ENCODE measurements around the gene KAZN.

Gene KAZN

DNA sequence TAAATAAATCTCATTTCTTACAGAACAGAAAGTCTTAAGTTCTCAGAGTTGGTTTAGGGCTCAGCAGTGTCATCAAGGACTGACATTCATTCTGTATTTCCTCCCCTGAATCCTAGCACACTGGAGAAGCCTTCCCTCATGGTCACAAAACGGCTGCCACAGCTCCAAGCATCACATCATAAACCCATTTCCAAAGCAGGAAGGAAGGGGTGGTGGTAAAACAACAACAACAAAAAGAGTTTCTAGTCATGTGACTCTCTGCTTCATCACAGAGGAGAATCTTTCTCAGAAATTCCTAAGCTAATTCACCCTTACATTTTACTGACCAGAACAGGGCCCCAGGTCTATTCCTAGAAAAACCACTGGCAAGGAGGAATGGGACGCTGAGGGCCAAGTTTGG is 210.3 kb downstream of the KAZN start:
- no peak for DNase-seq

DNA sequence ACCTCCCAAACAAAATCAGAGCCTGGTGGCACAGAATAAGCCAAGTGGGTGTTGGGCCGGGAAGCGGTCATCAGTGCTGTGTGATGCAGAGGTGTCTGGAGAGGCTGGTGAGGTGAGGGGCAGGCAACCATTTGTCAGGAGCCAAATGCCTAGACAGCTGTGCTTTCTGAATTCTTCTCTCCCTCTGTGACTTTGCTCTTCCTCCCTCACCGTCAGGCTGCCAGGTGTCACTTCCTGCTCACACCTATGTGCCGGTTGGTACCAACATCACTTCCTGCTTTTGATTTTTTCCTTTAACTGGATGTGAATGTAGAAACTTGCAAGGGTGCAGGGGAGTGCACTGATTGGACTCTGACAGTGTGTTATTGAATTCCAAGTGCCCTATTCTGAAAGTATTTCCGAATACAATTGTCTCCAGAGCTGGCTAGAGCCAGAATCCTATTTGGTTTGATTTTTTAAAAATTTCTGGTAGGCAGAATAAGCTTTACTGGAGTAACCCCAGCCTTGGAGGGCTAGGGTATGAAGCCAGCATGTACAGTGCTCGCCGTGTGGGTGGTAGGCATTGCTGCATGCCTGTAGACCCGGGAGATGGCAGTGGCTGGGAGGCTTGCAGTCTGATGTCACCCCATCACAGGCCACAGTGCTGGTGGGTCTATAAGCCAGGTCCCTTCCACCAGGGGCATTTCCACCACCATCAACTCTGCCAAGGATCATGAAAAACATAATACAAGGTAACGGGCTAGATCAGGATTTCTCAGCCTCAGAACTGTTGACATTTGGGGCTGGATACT is 210.9 kb downstream of the KAZN start:
- DNase-seq: no peak

DNA sequence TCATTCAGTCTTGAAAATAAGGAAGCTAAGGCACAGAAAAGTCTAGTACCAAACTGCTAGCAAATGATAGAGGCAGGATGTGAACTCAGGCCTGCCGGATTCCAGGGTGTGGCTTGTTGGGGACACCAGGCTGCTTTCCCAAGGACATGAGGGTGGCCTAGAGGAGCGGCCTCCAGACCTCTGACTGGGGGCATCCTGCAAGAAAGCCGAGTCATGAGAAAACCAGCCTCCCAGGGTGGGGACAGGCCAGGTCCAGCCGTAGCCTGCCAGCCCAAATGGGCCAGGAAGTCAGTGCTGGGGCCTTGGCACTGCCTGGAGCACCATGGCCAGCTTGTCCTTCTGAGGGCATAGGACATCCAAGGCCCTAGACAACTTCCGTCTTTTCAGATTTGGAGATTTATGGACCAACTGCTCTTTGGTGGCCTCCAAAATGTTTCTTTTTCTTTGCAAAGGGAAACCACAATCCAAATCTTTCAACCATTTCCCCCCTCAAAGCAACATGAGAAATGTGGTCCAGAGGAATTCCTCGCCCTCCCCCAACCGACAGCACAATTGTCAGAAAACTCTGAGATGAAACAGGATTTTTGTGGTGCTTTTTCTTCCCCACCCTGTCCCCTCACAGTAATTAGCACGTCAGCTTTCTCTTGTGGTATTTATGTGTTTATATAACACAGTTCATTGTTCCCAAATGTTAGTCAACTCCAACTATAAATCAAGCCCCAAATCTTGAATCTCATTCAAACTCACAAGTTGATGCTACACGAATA is 212.3 kb downstream of the KAZN start:
- no peak for DNase-seq

DNA sequence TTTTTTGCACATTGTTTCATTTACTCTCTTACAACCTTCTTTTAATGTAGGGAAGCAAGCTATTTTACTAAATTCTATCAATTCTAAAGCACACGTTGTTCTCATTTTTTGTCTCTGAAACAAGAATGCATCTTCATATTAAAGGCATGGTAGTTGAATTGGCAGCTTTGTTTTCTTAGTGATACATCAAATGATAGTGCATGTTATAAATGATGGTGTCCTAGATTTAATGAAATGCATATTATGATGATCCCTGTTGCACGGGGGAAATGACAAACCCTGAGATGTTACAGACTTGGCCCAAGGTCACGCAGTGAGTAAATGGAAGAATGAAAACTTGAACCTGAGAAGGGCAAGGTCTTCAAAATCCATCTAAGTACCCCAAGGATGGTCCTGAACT is 213.1 kb downstream of the KAZN start:
- DNase-seq: no peak

DNA sequence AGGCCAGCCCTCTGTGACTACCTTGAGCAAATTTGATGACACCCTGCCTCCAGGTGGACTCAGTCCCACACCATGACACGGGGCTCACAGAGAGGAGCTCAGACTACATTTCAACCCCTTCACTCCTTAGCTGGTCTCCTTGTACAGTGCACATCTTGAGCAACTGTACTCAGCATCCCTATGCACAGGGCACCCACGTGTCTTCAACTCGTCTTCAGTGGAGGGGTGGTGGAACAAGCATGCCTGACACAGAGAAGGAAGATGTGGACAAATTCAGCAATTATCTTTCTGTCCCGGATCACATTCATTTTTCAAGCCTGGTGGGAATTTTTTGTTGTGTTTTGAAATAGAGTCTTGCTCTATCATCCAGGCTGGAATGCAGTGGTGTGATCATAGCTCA is 213.7 kb downstream of the KAZN start:
- no peak for DNase-seq

DNA sequence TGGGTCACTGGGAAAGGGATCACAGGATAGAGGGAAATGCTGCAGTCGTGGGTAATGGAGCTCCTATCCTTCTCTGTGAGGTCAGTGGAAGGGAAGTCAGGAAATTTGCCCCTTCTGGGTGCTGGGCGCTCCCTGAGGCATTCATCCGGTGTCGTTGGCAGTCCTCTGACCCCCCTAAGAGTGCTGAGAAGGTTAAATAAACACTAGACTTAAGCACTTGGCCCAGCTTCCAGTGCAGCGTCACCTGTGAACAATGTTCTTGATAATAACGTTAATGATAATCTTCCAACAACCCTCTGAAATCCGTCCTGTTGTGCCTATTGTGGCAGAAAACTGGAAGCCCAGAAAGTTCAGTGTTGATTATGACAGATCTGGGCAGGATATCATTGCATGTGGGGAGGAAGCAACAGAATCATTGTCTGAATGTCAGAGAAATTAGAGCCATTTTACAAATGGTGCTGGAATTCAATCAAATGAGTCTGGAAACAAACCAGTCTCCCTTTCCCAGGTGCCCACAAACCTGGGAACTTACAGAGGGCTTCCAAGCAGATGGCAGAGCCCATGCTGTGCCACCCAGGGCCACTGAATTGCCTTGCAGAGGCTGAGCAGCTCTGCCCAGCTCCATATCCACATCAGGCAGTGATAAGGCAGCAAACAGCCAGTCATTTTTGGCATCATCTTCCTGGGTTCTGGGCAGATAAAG is 216.8 kb downstream of the KAZN start:
- DNase-seq: no peak

DNA sequence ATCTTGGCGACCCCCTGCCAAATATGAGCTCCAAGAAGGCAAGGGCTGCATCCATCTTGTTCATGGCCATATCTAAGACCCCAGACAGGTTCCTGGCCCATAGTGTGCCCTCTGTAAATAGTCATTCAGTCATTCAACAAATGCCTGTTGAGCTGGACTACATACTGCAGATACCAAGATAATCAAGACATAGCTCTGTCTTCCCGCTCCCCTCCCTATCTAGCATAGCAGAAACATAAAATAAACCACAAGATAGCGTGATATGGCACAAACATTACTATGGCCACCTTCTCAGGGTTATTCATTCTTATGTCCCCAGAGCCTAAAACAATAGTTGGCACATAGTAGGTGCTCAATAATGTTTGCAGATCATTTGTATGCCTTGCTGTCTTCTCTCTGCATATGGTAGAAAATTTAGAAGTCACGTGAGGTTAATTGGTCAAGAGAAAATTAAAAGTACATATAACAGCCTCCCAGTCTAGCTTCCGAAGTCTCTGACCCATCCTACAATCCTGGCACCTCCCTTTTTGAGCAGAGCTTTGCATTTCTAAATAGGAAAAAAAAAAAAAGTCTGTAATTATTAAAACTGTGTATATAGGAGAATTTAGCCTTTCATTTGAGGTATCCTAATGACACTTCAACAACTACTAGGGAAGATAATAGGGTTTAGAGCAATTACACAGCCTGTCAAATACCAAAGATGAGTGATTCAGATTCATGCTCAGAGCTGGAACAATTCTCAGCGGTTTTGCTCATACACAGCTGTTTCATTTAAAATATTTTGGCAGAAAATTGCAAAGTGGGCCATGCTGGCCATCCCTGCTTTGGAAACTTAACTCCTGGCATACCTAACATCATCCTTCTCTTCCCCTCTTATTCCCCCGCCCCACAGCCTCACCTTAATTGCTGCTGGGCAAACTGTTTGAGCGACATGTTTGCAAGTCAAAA is 219.0 kb downstream of the KAZN start:
- no peak for DNase-seq

DNA sequence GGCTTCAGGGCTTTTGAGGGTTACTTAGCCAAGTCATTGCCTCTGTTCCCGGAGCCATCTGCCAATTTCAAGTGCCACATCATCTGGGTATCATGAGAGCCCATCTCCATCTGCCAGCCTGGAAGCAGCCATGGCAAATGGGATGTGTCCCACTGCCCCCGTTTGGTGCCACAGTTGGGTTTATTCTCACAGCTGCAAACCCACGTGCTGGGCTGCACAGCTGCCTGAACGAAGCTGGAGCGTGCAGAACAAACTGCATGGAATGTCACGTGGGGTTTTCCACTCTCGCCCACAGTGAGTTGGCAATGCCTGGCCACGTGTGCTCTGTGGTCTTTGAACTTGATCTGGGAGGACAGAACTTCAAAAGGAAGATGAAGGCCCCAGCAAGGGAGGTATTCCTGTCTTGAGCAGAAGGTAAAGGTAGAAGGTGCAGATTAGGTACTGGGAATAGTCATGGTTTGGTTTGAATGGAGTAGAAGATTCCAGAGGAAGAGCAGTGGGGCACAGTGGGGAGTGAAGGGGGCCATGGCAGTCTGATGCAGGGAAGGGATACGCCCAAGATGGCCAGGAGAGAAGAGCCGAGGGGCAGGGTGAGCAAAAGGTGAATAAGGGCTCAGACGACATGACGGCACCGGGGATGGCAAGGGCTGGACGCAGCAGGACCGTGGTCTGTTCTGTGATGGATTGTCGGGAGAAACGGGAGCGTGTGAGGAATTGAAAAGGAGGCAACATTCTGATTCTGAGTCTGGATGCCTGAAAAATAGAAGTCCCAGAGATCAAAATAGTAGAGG is 222.0 kb downstream of the KAZN start:
- no peak for DNase-seq

DNA sequence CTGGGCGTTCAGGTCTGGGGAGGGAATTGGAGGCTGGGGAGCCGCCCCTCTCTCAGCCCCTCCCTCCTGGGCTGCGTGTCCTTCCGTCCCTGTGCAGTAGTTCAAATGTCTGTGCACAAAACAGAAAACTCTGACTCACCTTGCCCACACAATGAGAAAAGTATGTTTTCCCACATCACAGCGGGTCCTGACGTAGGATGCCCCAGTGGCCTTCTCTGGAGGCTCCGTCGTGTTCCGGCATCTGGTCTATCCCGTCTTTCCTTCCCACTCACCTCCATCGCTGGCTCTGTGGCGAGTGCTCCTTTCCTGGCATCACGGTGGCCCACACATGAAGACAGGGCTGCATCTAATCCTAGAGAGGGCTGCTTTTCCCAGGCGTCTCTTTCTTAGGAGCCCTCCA is 224.0 kb downstream of the KAZN start:
- DNase-seq: no peak

DNA sequence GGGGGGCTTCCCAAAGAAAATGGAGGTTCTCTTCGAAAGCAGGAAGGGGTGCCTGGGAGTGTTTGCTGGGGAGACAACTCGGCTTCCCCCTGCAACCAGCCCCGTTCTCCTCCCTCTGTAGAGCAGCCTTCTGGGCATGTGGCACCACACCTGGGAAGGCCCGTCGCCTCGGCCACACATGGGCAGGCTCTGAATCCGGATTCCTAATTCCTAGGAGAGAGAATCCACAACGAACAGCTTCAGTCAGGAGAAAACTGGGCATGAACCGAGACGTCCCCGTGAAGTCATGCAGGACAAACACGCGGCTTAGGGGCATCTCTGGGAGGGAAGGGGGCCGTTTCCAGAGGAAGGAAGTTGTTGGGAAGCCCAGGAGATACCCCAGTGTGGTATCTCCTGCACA is 224.5 kb downstream of the KAZN start:
- no peak for DNase-seq

DNA sequence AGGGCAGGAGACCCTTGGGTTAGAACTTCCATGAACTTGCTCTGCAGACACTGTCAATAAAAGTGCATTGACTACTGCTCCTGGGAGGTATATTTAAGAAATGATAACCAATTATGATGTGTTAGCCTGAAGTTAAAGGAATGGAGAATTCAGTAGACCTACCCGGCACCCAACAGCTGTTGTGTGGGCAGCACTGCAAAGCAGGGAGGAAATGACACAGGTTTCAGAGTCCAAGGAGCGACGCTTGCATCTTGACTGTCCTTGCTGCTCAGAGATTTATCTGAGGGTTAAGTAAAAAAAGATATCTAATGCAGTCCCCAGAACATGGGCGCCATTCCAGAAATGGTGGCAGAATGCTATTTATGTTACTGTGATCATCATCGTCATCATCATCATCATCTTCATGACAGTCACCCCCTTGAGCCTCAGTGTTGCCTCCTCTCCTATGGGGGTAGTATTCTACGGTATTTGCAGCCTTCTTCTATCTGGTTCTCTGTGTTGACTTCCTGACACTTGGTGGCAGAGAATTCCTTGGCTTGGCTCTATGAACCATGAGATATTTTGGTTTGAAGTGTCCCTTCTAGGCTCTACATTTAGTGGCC is 225.9 kb downstream of the KAZN start:
- no peak for DNase-seq

DNA sequence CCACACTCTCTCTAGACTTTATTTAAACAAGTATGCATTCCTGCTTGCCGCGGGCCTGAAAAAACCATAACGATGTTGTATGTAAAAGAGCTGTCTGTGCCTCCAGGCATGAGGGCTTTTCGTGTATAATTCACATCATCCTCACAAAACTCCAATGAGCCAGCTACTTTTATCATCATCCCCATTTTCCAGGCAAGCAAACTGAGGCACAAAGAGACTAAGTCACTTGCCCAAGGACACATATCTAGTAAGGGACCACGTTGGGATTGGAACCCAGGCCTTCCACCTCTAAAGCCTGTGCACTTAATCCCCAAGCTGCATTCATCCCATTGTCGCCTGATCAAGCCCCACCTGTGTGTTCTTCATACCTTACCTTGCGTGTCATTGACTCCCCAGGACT is 226.9 kb downstream of the KAZN start:
- DNase-seq: no peak

DNA sequence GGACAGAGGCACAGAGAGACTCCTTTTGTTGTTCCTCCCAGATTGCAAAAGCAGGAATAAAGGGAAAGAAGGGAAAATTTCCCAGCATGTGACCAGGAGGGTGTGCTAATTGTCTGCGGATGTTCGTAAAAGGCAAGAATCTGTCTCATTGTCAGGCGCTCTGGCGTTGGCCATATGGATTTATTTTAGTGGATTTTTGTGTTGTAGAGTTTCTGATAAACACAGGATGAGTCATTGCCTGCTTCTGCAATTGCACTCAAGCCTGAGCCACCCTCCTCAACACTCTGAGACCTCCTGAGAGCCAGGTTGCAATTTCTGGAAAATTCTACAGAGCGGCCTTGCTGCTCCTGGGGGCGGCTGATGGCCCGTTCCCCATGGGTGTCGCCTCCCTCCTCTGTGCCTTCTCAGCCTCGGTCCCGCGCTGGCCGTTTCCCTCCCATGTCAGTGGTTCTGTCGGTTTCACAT is 227.7 kb downstream of the KAZN start:
- peak; percentile 46 for DNase-seq

DNA sequence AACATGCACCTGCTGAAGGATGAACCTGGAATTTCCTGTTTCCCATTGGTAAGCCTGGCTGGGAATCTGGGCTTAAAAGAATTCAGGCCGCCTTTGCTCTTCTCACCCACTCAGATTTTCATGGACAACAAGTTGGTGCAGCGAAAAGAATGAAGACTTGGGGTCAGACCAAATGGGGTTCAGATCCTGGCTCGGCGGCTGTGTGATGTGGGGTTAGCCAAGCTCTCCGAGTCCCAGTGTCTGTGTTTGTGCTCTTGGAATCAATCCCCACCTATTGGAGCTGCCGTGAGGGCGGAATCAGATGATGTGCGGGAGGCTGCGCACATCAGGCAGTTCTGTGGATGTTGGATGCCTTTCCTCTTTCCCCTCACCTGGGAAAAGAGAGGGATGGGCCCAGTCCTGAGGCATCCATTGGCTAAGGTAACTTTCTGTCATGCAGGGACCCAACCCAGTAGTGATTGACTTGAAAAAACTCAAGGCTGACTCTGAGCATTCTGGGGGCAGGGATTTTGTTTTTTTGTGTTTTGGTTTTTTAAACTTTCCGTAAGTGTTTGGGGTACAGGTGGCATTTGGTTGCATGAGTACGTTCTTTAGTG is 228.3 kb downstream of the KAZN start:
- no peak for DNase-seq

DNA sequence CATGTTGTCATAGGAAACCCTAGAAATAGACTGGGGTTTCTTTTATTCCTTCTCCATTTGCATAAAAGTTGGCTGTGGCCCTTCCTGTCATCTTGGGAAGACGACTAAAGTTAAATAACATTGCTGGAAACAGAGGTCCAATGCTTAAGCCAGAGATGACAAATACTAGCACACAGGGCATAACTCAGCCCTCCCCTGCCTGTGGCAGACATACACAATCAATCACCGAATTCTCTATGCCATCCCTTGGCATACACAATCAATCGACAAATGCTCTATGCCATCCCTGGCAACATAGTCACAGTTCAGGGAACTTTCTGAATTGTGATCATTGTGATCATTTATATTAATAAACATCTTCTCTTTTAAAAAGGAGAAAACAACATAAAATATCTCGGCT is 229.4 kb downstream of the KAZN start:
- no peak for DNase-seq

DNA sequence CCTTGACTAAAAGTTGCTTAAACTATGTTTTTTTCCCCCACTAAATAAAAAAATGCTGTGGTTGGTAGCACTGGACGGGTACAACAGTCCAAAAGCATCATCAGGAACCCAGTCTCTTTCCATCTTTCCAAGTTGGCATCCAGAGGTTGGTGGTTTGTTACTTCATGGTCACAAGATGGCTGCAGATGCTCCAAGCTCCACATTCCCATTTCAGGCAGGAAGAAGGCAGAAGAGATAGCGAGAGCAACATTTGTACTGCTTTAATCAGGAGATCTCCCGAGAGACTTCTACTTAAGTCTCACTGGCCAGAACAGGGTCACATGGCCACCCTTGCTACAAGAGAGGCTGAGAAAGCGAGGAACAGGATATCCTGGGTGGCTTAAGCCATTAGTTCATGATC is 230.2 kb downstream of the KAZN start:
- no peak for DNase-seq

DNA sequence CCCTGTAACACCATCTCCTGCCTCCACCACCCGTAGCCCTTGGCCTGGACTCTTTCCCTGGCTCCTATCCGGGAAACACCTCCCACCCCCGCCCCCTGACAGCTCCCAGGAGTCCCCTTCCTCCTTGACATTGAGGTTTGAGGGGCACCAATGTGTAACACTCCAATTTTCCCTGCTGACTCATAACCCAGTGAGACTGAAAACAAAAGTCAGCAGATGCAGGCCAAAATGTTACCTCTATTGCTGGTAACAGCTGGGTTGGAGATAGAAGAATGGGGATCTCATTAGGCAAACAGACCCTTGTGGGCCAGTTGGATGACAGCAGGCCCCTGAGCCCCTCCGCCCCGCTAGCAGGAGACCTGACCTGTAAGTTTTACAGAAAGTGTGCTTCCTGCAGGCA is 237.2 kb downstream of the KAZN start:
- no peak for DNase-seq

DNA sequence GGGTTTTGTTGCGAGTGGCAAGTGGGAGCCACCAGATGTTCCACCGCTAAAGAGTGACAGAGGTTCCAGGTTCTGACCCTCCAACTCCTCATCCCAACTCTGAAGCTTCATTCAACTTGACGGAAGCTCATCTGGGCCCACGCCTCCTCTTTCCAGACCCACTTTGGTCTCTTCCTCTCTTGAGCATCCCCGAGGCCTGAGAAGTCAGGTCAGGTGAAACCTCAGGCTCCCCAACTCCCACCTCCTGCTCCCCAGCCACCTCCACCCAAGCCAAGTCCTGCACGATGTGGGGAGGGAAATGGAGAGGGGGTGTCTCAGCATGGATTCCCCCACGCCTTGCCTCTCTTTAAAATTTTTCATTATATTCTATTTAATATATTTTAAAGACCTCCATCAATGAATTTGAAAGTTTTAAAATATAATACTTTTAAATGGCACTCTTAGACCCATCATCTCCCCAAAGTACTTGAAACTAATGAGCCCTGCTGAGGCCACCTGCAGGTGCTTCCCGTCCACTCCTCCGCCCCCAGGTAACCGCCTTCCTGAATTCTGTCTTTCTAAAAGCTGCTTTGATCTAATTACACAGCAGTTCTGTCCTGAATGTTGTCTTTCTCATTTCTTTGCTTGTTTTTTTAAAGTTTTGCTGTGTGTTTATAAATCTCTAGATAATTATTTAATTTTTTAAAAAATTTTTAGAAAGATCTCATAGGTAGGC is 238.1 kb downstream of the KAZN start:
- no peak for DNase-seq

DNA sequence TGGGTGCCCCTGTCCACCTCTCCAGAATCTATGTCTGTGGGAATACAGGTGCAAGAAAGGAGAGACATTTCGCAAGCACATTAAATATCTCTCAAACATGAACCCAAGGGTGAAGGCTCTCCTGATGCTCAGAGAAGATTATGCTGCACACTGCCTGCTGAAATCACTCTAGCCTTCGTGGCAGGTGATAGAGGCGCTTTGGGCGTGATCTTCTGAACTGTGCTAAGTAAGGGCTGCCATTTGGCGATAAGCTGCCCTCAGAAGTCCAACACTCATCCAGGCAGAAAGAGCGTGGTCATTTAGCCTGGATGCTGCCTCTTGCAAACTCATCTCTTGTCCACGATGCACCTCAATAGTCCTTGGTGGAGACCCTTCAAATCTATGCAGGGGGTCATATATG is 241.9 kb downstream of the KAZN start:
- no peak for DNase-seq

DNA sequence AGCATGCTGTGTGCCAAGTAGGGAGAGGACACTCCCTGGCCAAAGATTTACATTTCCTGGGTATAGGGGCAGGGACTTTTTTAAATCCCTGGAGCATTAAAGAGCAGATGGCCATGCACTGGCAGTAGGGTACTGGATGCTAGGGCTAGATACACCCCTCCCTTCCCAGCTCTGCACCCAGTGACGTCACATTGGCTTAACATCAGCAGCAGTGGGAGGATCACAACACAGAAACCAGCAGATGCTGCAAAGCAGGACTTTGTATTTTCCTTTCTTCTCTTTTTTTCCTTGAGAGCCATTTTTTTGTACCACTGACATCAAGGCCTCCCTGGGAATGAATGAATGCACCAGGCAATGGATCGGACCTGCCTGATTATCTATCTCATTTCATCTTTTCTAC is 243.0 kb downstream of the KAZN start:
- no peak for DNase-seq
